RWPE1 (cell line): ENCODE results near the gene ACVR1.

Experiments
- CTCF ChIA-PET: fragments of 350-600 bp; sonication (Branson Sonifier 250); formaldehyde crosslinking; extraction: SDS; loops from one replicate; lab custom pipeline; 2021; lab: Yijun Ruan, JAX
- POLR2A ChIA-PET: fragments of 400-600 bp; formaldehyde crosslinking; extraction: SDS; loops from one replicate; lab custom pipeline; 2020; ENCODE audit warnings: antibody characterized with exemption; ENCODE audit not compliant: low non-redundant PET; lab: Yijun Ruan, JAX
- DNase-seq: peaks from one replicate; pipeline ENCODE4 v3.0.0; 2012; ENCODE audit warnings: low spot score
- H3K27ac ChIP-seq: fragments of 450-650 bp; 2 replicates; pipeline ENCODE4 v1.5.1; 2017
- CTCF ChIP-seq: fragments of 450-650 bp; conservative IDR thresholded peaks from 2 replicates; pipeline ENCODE4 v1.5.1; 2017; ENCODE audit warnings: low read depth, mild to moderate bottlenecking

ACVR1 gene

GRCh38 chr2:157815421-157815820, 60.7 kb downstream of the ACVR1 start:
- POLR2A ChIA-PET = no interaction called here
- H3K27ac ChIP-seq = no peak overlapping the region
- CTCF ChIA-PET = no interaction called here
- no peak for DNase-seq
- TF ChIP-seq CTCF = no peak

- no peak for DNase-seq
- POLR2A ChIA-PET = no interaction called here
Measured at GRCh38 chr2:157813467-157813866, 62.7 kb downstream of the ACVR1 start.

GRCh38 chr2:157810037-157810436, 66.1 kb downstream of the ACVR1 start:
- ChIA-PET POLR2A (no interaction called here), CTCF (no interaction called here)
- TF ChIP-seq CTCF = no peak
- DNase-seq = no peak
- no peak overlapping the region for H3K27ac ChIP-seq

More at GRCh38 chr2:157813467-157813866, 62.7 kb downstream of the ACVR1 start:
- CTCF ChIA-PET = no interaction called here
- no peak overlapping the region for H3K27ac ChIP-seq
- no peak for TF ChIP-seq CTCF

- TF ChIP-seq CTCF = no peak
- no peak for DNase-seq
- H3K27ac ChIP-seq = no peak overlapping the region
- ChIA-PET POLR2A (no interaction called here), CTCF (no interaction called here)
Measured at GRCh38 chr2:157809212-157809611, 66.9 kb downstream of the ACVR1 start.

DNA sequence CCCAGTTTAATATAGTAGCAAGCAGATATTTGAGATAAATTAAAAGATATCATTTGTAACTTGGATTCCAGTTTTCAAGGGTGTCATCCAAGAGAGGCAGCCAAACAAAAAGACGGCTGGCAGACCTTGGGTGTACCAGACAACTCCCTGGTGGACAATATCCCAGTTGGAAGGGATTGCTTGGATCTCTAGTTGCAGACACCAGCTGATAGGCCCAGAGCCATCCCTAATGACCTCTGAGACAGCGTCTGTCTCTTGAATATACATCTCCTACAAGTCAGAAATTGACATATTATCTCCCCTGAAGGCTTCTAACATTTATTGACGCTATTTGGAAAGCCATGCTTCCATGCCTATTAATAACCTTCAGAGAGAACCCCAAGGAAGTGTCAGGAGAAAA, 67.7 kb downstream of the ACVR1 start:
- ChIA-PET CTCF (no interaction called here), POLR2A (no interaction called here)
- DNase-seq = no peak
- H3K27ac ChIP-seq = no peak overlapping the region
- no peak for TF ChIP-seq CTCF

GRCh38 chr2:157806426-157807077, 69.6 kb downstream of the ACVR1 start:
- ChIA-PET CTCF (interaction anchor here (0.6 kb wide), 1 partner anchor 948 kb away, joined by 3 read pairs; no protein-coding TSS in a partner anchor), POLR2A (no interaction called here)
- no peak for TF ChIP-seq CTCF
- H3K27ac ChIP-seq = no peak overlapping the region
- DNase-seq = no peak
